AG10803 (cell line): ENCODE measurements around the gene MYO1F.

Source experiments
- DNase-seq: peaks from one replicate; pipeline ENCODE4 v3.0.0; 2010; ENCODE audit warnings: low read depth
- H3K4me3 ChIP-seq: 2 replicates; pipeline ENCODE4 v1.5.1; 2011; ENCODE audit warnings: mild to moderate bottlenecking, low read length, control low read depth
- TF ChIP-seq, protein P1 (sequence below): conservative IDR thresholded peaks from 2 replicates; pipeline ENCODE4 v1.5.1; 2011; ENCODE audit warnings: mild to moderate bottlenecking, low read length, control low read depth, inconsistent platforms

The MYO1F gene

DNA sequence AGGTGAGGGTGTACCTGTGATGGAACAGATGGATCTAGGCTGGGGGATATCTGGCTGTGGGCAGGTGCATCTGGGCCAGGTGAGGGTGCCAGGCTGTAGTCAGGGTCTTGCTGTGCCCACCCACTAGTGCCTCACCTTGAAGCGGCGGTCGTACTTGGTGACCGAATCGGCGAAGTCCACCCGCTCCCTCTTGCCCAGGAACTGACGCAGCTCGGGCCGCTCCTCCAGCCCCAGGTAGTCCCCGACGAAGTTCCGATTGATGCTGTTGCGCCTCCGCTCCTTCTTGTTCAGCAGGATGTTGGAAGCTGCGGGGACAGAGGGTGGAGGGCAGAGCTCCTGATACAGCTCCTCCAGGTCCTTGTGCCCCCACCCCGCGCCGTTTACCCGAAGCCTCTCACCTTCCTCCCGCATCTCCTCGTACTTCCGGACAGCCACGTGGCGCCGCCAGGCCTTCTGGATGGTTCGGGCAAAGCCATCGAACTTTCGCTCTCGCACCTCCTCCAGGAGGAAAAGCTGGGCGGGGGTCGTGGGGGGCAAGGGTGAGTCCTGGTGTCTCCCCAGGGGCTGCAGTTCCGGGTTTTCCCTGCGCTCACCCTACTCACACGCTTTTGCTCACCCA is 47.1 kb downstream of the MYO1F start:
- no peak overlapping the region for H3K4me3 ChIP-seq
- DNase-seq = no peak
- TF ChIP-seq, protein P1, sequence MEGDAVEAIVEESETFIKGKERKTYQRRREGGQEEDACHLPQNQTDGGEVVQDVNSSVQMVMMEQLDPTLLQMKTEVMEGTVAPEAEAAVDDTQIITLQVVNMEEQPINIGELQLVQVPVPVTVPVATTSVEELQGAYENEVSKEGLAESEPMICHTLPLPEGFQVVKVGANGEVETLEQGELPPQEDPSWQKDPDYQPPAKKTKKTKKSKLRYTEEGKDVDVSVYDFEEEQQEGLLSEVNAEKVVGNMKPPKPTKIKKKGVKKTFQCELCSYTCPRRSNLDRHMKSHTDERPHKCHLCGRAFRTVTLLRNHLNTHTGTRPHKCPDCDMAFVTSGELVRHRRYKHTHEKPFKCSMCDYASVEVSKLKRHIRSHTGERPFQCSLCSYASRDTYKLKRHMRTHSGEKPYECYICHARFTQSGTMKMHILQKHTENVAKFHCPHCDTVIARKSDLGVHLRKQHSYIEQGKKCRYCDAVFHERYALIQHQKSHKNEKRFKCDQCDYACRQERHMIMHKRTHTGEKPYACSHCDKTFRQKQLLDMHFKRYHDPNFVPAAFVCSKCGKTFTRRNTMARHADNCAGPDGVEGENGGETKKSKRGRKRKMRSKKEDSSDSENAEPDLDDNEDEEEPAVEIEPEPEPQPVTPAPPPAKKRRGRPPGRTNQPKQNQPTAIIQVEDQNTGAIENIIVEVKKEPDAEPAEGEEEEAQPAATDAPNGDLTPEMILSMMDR = no peak

DNA sequence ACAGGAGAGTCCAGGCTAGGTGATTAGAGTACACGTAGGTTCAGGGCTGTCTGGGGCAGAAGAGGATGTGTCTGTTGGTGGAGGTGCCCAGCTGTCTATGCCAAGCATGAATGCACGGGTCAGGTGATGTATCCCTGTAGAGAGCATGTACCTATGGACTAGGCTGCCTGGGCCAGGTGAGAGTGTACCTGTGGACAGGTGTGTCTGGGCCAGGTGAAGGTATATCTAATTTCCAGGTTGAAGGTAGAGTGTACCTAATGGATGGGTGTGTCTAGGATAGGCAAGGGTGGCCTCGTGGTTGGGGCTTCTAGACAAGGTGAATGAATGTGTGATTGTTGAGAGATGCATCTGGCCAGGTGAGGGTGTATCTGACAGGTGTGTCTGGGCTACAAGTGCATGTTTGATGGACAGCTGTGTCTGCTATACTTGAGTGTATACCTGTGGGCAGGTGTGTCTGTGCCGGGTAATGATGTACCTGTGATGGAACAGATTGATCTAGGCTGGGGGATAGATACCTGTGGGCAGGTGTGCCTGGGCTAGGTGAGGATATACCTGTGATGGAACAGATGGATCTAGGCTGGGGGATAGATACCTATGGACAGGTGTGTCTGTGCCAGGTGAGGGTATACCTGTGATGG is 47.8 kb downstream of the MYO1F start:
- H3K4me3 ChIP-seq = no peak overlapping the region
- no peak for DNase-seq
- TF ChIP-seq, protein P1 = no peak

DNA sequence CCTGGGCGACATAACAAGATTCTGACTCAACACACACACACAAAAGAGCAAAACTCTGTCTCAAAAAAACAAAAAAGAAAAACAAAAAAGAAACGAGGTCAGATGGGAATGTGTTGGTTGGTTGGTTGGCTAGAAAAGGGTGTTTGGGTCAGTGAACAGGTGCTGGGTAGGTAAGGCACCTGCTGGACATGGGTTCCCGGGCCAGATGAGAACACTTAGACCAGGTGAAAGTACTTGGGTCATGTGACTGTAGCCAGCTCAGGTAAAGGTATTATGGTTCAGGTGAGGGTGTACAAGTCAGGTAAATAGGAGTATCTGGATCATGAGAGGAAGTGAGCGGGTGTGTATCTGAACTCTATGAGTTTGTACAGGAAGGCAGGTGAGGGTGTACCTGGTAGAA is 48.7 kb downstream of the MYO1F start:
- TF ChIP-seq, protein P1 = no peak
- DNase-seq = no peak
- no peak overlapping the region for H3K4me3 ChIP-seq

DNA sequence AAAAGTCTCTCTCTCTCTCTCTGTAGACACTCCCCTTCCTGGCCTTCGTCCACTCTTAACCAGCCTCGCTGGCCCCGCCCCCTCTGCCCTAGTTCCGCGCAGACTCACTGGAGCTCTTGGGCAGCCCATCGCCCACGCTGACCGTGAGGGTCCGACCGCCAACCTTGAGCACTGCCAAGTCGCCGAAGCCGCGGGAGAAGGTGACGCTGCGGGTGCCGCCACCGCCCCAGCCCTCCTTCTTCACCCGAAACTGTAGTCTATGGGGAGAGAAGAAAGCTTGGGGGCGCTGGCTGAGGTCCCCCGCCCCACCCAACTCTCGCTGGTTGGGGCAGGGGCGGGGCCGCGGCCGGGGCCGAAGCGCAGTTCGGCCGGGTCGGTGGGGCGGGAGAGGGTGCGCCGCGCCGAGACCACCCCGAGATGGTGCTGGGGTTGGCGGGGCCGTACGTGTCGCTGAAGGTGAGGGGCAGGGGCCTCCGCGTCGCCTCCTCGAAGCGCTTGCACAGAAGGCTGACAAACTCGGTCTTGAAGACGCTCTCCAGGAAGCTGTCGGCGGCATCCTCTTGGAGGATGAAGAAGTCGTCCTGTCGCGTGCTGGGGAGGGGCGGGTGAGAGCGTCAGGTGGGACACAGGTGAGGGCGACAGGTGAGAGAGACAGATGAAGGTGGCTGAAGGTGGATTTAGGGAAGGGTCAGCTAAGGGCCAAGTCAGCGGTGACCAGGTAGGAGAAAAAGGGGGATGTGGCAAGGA is 50.7 kb downstream of the MYO1F start:
- TF ChIP-seq, protein P1 = no peak
- peak overlapping the region; percentile 92 for H3K4me3 ChIP-seq
- peak; percentile 88 for DNase-seq

DNA sequence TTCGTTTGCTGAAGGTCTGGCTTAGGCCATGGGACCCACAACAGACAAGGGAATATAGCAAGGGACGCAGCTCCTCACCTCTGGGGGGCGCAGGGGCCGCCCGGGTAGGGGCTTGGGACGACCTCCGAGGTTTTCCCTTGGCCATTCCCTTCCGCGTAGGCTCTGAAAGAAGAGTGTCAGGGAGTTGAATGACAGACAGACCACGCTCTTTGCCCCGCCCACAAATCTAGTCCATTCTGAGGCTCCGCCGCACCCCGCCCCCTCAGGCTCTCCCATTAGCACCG is 51.9 kb downstream of the MYO1F start:
- DNase-seq = no peak
- TF ChIP-seq, protein P1 = peak; percentile 39
- peak overlapping the region; percentile 67 for H3K4me3 ChIP-seq

DNA sequence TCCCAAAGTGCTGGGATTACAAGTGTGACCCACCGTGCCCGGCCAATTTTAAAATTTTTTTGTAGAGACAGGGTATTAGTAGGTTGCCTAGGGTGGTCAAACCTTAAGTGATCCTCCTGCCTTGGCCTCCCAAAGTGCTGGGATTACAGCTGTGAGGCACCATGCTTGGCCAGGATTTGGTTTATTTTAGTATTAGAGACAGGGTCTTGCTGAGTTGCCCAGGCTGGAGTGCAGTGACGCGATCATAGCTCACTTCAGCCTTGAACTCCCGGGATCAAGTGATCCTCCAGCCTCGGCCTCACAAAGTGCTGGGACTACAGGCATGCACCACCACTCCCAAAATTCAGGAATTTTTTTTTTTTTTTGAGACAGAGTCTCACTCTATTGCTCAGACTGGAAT is 57.9 kb downstream of the MYO1F start:
- no peak for DNase-seq
- H3K4me3 ChIP-seq = no peak overlapping the region
- TF ChIP-seq, protein P1 = no peak

DNA sequence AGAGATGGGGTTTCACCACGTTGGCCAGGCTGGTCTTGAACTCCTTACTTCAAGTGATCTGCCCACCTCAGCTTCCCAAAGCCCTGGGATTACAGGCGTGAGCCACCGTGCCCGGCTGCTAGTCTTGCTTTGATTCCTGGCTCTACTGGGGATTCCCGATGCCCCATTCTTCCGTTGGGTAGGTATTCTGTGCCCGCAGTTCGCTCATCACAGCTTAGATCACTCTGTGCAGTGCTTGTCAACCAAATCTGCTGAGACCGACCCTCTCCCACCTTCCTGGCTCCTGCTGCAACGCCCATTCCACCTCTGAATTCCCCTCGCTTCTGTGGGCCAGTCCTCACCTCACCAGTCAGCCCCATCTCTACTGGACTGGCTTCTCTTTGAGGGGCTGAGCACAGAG is 58.7 kb downstream of the MYO1F start:
- TF ChIP-seq, protein P1 = no peak
- no peak for DNase-seq
- H3K4me3 ChIP-seq = no peak overlapping the region
